Measurements from ENCODE around the gene MADD. TPM values are rescaled to one million over a fixed set of nuclear protein-coding genes. Genes with fewer than 3 reads are reported as not detected.

The MADD gene
- total RNA-seq, 1 experiment from 2014 or later: 41.0 TPM

GRCh38 chr11:47282462-47282861, 12.5 kb downstream of the MADD start:
- H3K18ac ChIP-seq (ENCODE audit: insufficient read length, low read depth, low read length): no peak overlapping the region
- no peak overlapping the region for H4K8ac ChIP-seq (replicated peaks; ENCODE audit: insufficient read length, low read depth, low read length)
- no peak overlapping the region for H2BK5ac ChIP-seq (ENCODE audit: insufficient read length, low read length)
- Mint-ChIP-seq H3K9me3 (no peaks in the 10 kb centered on the region), H3K27ac (0 out of 7 replicates have a peak overlapping the region, but pooled peaks of 1 of the 3 experiments have one; percentile 29), H3K36me3 (ENCODE audit: insufficient read depth in 1 of 3, low read depth in 3 of 3) (peaks cover 45 to 83% (median 74%) of the 10 kb centered on the region in 3 experiments; a peak in 6 of 7 replicates), H3K4me1 (peaks cover 2 to 14% of the 10 kb centered on the region in 2 experiments; a peak in 3 of 4 replicates), H3K4me3 (no peak overlapping the region), H3K27me3 (ENCODE audit: low read depth) (no peaks in the 10 kb centered on the region)
- no peak overlapping the region for H4K91ac ChIP-seq (ENCODE audit: insufficient read length, low read depth, low read length)
- no peak overlapping the region for H3K27ac ChIP-seq (ENCODE audit: insufficient read length, low read depth, low read length)
- H3K27me3 ChIP-seq (ENCODE audit: insufficient read depth, low read length): no peaks in the 10 kb centered on the region
- WGBS (ENCODE audit: extremely low coverage, insufficient read length, low lambda C conversion rate): no CpG with 5 or more reads among the region's 7 CpGs
- no peak overlapping the region for H3K9ac ChIP-seq (ENCODE audit: extremely low read depth, insufficient read length, low read length)
- H2BK15ac ChIP-seq (ENCODE audit: low read depth, low read length): no peak overlapping the region
- H4K20me1 ChIP-seq (ENCODE audit: control insufficient read depth, insufficient read depth, insufficient read length): no peaks in the 10 kb centered on the region
- no peak overlapping the region for H3K23ac ChIP-seq (ENCODE audit: insufficient read length, low read depth, low read length)
- no peak overlapping the region for H3K4ac ChIP-seq (ENCODE audit: low read depth, low read length)
- no peak overlapping the region for H2BK12ac ChIP-seq (ENCODE audit: insufficient read length, low read depth, low read length)
- no peak overlapping the region for H3T11ph ChIP-seq (ENCODE audit: low read length)
- H2AK5ac ChIP-seq (ENCODE audit: insufficient read length, low read length): no peak overlapping the region
- no peak overlapping the region for H3K4me2 ChIP-seq (ENCODE audit: insufficient read depth, insufficient read length, low read length)
- H2BK120ac ChIP-seq (ENCODE audit: low read depth, low read length, poor library complexity, severe bottlenecking): no peak overlapping the region
- no peaks in the 10 kb centered on the region for H3K79me2 ChIP-seq (ENCODE audit: insufficient read depth, low read length)
- TF ChIP-seq CTCF (conservative IDR thresholded peaks at IDR 0.05): no peak
- no peak overlapping the region for H2AFZ ChIP-seq (ENCODE audit: low read length)
- H3K56ac ChIP-seq (ENCODE audit: insufficient read length, low read depth, low read length): no peak overlapping the region
- H3K23me2 ChIP-seq (ENCODE audit: insufficient read length, low read depth, low read length, poor library complexity, severe bottlenecking): no peaks in the 10 kb centered on the region
- no peak overlapping the region for H3K14ac ChIP-seq (ENCODE audit: insufficient read depth, low read length)
- H3K4me1 ChIP-seq (ENCODE audit: insufficient read depth, low read length): no peaks in the 10 kb centered on the region
- no peaks in the 10 kb centered on the region for H3K9me3 ChIP-seq (ENCODE audit: control insufficient read depth, low read depth, low read length)
- no peak overlapping the region for H2BK20ac ChIP-seq (ENCODE audit: low read depth, low read length, poor library complexity, severe bottlenecking)
- H3K79me1 ChIP-seq (ENCODE audit: insufficient read depth, low read depth, low read length, poor library complexity, severe bottlenecking): no peaks in the 10 kb centered on the region
- no peak overlapping the region for H4K5ac ChIP-seq (ENCODE audit: insufficient read length, low read depth, low read length)
- DNase-seq: no peak
